Uterine smooth muscle cell (primary cell): ENCODE results near the gene IFI35. TPM values are rescaled to one million over a fixed set of nuclear protein-coding genes. Genes with fewer than 3 reads are reported as not detected.

Experiments used
- total RNA-seq: library from RNA; depleted of rRNA; stranded (reverse); fragments of >200 nt; gene quantifications from 2 replicates; pipeline ENCODE4 v1.2.3, GENCODE V29; 2014

The IFI35 gene
- 26.0 and 32.0 TPM in 2 replicates for total RNA-seq

GRCh38 chr17:43006639-43007551 lies at the start of gene IFI35:
Gene IFI35 (plus strand): TSS chr17:43006784. CDS start chr17:43006948, 164 bp downstream.

GRCh38 chr17:42964161-42964932 lies 42.2 kb upstream of the IFI35 start, which contains the start of gene AARSD1:
Gene AARSD1 (minus strand): TSS chr17:42964454. CDS start chr17:42964440, 14 bp downstream.

GRCh38 chr17:42979511-42980273 lies 26.9 kb upstream of the IFI35 start, which contains the start of gene PTGES3L:
Gene PTGES3L (minus strand): TSS chr17:42980080. CDS start chr17:42980053, 27 bp downstream.

GRCh38 chr17:42980274-42980765 lies 26.3 kb upstream of the IFI35 start, which contains the start of gene RUNDC1:
Gene RUNDC1 (plus strand): TSS chr17:42980565. CDS start chr17:42980577, 12 bp downstream.

GRCh38 chr17:42997984-42998938 lies 8.3 kb upstream of the IFI35 start, which contains the start of gene RPL27:
Gene RPL27 (plus strand): TSS chr17:42998419. CDS start chr17:42998751, 332 bp downstream.

GRCh38 chr17:43021741-43022512 lies 15.3 kb downstream of the IFI35 start, which contains the start of gene VAT1:
Gene VAT1 (minus strand): TSS chr17:43022385. CDS start chr17:43022322, 63 bp downstream.

GRCh38 chr17:43024407-43025289 lies 18.1 kb downstream of the IFI35 start, which contains the start of gene RND2:
Gene RND2 (plus strand): TSS chr17:43025231. CDS start chr17:43025348, 117 bp downstream.

Other genes starting within 250 kb of the IFI35 start
- 0.37 TPM in 1 of 2 replicates, not detected in the other for gene RAMP2, start 245.6 kb upstream of the IFI35 start, total RNA-seq
- gene VPS25, start 233.3 kb upstream of the IFI35 start, total RNA-seq: 62.7 and 87.4 TPM in 2 replicates
- gene WNK4, start 226.2 kb upstream of the IFI35 start, total RNA-seq: 2.9 and 4.3 TPM in 2 replicates
- 58.2 and 72.0 TPM in 2 replicates for gene COA3, start 208.1 kb upstream of the IFI35 start, total RNA-seq
- 0.37 TPM in 1 of 2 replicates, not detected in the other for gene CNTD1, start 207.9 kb upstream of the IFI35 start, total RNA-seq
- 107 and 110 TPM in 2 replicates for gene BECN1, start 182.5 kb upstream of the IFI35 start, total RNA-seq
- 58.4 and 103 TPM in 2 replicates for gene PSME3, start 173.4 kb upstream of the IFI35 start, total RNA-seq
- 0.33 and 0.75 TPM in 2 replicates for gene AOC2, start 162.2 kb upstream of the IFI35 start, total RNA-seq
- 0.11 and 0.12 TPM in 2 replicates for gene AOC3, start 155.6 kb upstream of the IFI35 start, total RNA-seq
- gene G6PC1, start 106.0 kb upstream of the IFI35 start, total RNA-seq: not detected in 2 replicates
- 25.2 and 25.3 TPM in 2 replicates for gene AARSD1, start 42.3 kb upstream of the IFI35 start, total RNA-seq
- gene PTGES3L, start 26.7 kb upstream of the IFI35 start, total RNA-seq: 0.12 and 0.44 TPM in 2 replicates
- 12.2 and 13.4 TPM in 2 replicates for gene RUNDC1, start 26.2 kb upstream of the IFI35 start, total RNA-seq
- 858 and 1,281 TPM in 2 replicates for gene RPL27, start 8.4 kb upstream of the IFI35 start, total RNA-seq
- 179 and 300 TPM in 2 replicates for gene VAT1, start 15.6 kb downstream of the IFI35 start, total RNA-seq
- gene RND2, start 18.4 kb downstream of the IFI35 start, total RNA-seq: 0.44 and 0.50 TPM in 2 replicates
- 20.0 and 47.0 TPM in 2 replicates for gene BRCA1, start 118.6 kb downstream of the IFI35 start, total RNA-seq
- 96.4 and 131 TPM in 2 replicates for gene NBR1, start 164.4 kb downstream of the IFI35 start, total RNA-seq
- 2.9 and 3.5 TPM in 2 replicates for gene TMEM106A, start 205.1 kb downstream of the IFI35 start, total RNA-seq
- gene CCDC200, start 221.8 kb downstream of the IFI35 start, total RNA-seq: not detected in 2 replicates
- gene RNU2-1, start 227.2 kb downstream of the IFI35 start, total RNA-seq: not detected in 2 replicates